Left colon (tissue), 2 donors: ENCODE data around the gene APH1A. TPM values are rescaled to one million over a fixed set of nuclear protein-coding genes. Genes with fewer than 3 reads are reported as not detected.
A peak's percentile ranks its signal among the peaks of the same experiment; 100 is the strongest.
"Not testable (repeated sequence)": the region's sequence is repeated elsewhere in the genome, so short reads cannot be mapped to it uniquely, and the experiment has no call there.

Experiments used
- ATAC-seq: fragments of 200-7000 bp; cut with Tn5 transposase; one replicate; pipeline ENCODE4 v1.9.1; 2020; ENCODE audit warnings: mild to moderate bottlenecking, moderate library complexity
- DNase-seq, 2 donors: peaks; one replicate each; pipeline ENCODE4 v3.0.0-alpha.2; 2020
- intact Hi-C, 2 donors: fragments of 100-400 bp; cut with DNase I in 1 of 2; cut with micrococcal nuclease in 1 of 2; formaldehyde crosslinking; loops; one replicate each; pipeline versions ENCODE4 v1.11.2 to v1.14.0; 2022; cut with DNase I, micrococcal nuclease
- total RNA-seq, 2 donors: library from RNA; stranded (reverse); fragmentation: NEBNext Ultra II Directional; extraction: Animal tissue kit (Norgen Biotek cat#: 25700); gene quantifications; one replicate each; pipeline ENCODE4 v1.2.1, GENCODE V29; 2021
- donor health status: DM: no; HTN: no; CAD: no.
- donor health status: DM: yes; HTN: yes; CAD: no.

APH1A gene
- total RNA-seq, 2 donors from 2014 or later = 194 to 199 TPM

DNA sequence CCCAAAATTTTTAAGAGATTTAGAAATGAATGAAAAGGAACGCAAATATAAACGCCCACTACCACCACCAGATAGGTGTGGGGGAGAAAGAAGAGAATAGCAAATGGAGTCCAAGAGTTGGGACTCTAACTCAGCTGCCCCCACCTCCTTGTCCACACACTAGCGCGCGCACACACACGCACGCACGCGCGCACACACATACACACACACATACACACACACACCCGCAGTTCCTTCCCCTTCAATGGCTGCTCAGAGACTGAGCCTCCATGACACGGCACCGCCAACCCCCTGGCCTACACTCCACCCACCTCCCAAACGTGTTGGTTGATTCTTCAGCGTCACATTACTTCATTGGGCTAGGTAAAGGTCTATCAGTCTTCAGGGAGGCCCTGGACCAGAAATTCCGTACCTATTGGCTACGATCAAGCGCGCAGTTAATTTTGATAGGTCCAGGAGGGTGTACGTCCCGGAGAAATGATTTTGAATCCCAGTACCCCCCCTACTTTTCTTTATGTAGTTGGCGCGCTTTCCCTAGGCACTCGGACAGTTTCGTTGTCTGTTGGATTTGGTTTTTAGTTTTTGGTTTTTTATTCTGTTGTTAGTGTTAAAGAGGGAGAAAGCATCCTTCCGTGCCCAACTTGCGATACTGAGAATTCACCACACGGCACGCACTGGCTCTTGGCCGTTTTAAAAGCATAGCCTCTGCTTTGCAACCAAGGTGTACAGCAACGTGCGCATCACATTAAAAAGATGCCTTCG, 32.8 kb downstream of the APH1A start, which contains the start of gene ANP32E:
Gene ANP32E, minus strand, starts transcription at position 261 of the 762 bp plus-strand sequence. CDS start 326 bp downstream, outside the sequence.
- intact Hi-C loops = no loop called here
- ATAC-seq = peak; percentile 94
- DNase-seq = peak; percentile 92 to 97

DNA sequence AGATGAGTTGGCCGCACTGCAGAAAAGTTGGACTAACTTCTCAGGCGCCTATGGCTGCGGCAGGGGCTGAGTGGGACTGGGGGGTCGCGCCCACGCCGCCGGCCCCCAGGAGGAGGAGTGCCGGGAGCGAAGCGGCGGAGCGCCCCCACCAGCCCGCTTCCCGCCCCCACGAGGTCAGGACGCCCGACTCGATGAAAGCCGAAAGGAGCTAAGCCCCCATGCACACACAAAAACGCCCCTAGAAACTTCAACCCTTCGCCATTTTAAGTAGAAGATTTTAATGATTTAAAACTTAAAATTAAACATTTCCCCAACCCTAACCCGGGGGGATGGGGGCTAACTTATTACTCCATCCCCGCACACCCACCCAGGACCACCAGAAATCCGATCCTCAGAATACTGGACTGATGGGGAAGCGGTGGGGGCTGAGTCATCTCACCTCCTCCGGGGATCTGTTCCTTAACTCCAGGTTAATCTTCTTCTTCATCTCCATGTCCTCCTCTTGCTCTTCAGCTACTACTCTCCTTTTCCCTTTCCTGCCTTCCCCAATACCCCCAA, 33.4 kb downstream of the APH1A start:
- ATAC-seq (peak; percentile 12), DNase-seq (peak in 1 of 2 donors; percentile 43)
- intact Hi-C loops = no loop called here

DNA sequence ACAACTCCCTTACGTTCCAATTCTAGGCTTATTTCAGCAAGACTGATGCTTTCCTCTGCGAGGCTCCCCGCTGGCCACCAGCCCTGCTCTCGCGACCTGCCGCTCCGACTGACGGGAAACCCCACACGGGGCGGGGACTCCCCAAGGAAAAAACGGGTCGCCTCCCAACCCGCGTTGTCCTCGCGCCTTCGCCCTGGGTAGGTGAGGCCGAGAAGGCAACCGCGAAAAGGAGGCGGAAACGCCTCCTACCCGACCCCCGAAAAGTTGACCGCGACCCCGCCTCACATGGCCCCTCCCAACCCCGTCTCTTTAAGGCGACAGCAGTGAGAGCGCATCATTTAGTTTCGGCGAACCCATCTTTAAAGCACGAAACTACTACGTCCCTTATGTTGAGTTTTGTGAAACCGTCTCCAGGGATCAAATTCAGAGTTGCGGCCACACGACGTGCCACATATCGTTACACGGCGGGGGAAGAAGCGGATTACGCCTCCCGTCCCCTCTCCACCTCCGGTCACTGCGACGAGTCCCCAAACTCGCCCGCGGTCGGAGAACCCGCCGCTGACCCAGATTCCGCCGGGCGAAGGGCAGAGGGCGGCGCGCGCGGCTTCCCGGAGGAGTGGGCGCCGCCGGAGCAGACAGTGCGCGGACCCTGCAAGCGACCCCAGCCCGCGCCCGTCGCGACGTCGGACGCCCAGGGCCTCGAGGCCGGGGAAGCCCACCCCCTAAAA, 34.1 kb downstream of the APH1A start:
- intact Hi-C loops = no loop called here
- ATAC-seq (peak; percentile 38), DNase-seq (peak; percentile 84 to 85)

DNA sequence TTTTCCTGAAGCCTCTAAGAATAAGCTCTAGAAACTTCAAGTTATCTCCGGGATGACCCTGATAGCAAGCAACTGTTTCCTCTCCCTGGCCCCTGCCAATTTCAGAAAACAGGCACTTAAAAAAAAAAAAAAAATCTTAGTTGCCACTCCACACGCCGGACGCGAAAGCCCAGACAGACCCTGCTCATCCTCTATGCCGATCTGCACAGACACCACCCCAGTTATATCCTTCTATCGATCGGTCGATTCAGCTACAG, 34.6 kb downstream of the APH1A start:
- intact Hi-C loops = no loop called here

DNA sequence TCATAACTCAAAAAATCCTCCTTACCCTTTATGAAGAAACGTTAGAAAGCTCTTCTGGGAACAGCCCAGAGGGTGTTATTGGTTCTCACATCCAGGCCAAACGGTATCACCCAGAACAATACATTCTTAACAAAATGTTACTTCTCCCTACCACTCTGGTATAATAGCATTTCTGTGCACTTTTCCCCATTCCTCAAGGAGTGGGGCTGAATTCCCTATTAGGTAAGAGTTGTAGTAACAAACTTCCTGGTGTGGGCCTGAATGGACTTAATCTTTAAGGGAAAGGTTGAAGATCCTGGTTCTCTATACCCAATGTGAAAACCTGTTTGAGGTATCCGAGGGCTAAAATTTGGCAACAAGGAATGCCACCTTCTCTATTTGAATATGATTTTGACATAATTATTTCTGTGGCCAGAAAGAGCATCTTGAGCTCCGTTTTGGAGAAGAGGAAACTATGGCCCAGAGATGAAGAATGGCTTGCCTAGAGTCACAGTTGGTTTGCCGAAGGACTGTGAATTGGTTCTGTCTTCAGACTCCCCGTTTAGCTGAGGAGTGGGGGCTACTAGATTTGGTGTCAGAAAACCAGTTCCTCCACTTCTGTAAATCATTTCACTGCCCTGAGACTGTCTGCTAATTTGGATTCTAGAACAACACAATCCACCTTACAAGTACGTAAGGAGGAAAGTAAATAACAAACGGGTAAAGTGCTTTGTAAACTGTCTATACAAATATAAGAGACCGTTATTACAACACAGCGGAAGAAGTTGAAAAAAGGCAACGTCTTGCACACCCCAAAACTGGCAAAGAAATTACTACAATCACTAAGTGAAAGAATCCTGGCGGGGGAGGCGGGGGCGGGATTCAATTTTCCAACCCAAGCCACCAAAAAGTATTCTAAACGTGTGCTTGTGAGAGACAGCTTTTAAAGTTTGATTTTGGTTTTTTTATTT, 35.2 kb downstream of the APH1A start:
- peak; percentile 22 for ATAC-seq
- DNase-seq = no peak
- intact Hi-C loops = no loop called here

More for the DNA sequence above, 34.6 kb downstream of the APH1A start:
- DNase-seq (no peak), ATAC-seq (no peak)

DNA sequence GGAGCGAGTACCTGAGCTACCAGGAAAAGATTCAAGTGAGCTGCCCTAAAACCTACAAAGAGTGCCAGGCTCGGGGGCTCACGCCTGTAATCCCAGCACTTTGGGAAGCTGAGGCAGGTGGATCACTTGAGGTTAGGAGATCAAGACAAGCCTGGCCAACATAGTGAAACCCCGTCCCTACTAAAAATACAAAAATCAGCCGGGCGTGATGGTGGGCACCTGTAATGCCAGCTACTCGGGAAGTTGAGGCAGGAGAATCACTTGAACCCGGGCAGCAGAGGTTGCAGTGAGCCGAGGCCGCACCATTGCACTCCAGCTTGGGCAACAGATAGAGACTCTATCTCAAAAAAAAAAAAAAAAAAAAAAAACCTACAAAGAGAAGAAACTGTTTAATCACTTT, 35.9 kb downstream of the APH1A start:
- ATAC-seq, intact Hi-C loops, DNase-seq: not testable (repeated sequence)

DNA sequence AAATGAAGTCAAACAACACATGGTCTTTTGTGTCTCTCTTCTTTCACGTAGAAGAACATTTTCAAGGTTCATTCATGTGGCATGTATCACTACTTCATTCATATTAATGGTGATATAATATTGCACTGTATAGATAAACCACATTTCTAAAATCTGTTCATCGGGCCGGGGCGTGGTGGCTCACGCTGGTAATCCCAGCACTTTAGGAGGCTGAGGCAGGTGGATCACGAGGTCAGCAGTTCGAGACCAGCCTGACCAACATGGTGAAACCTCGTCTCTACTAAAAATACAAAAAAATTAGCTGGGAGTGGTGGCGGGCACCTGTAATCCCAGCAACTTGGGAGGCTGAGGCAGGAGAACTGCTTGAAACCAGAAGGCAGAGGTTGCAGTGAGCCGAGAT, 40.6 kb downstream of the APH1A start:
- ATAC-seq, intact Hi-C loops, DNase-seq: not testable (repeated sequence)

DNA sequence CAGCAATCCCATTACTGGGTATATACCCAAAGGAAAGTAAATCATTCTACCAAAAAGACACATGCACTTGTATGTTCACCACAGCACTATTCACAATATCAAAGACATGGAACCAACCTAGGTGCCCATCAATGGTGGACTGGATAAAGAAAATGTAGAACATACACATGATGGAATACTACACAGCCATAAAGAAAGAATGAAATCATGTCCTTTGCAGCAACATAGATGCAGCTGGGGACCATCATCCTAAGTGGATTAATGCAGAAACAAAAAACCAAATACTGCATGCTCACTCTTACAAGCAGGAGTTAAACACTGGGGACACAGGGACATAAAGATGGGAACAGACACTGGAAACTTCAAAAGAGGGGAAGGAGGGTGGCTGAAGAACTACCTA, 41.6 kb downstream of the APH1A start:
- intact Hi-C loops = no loop called here
- DNase-seq = no peak
- no peak for ATAC-seq

DNA sequence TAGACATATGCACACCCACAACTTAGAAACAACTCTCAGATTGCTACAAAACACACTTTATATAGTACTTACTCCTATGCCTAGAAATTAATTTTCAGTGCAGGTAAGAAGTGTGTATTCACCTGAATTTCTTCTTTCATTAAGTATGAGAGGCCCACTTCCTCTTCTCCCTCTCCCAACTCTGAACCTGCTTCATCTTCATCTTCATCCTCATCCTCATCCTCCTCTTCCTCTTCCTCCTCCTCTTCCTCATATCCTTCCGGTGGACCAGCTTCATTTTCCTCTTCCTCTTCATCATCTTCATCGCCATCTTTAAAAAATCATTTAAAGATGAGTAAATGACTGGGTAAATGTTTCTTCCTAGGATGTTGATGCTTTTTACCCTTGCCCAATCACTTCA, 42.3 kb downstream of the APH1A start:
- no peak for ATAC-seq
- no peak for DNase-seq
- intact Hi-C loops = no loop called here

DNA sequence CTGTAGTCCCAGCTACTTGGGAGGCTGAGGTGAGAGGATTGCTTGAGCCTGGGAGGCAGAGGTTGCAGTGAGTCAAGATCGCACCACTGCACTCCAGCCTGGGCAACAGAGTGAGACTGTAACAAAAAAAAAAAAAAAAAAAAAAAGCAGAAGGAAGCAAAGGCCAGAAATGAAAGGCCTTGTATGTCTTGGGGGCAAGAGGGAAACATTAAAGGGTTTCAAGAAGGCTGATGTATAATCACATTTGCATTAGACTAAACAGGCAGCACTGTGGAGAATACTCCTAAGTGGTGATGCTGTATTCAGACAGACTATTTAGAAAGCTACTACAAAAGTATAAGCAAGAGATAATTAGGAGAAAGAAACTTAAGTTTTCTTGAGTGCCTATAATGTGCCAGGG, 43.3 kb downstream of the APH1A start:
- intact Hi-C loops = no loop called here
- DNase-seq (no peak), ATAC-seq (no peak)

DNA sequence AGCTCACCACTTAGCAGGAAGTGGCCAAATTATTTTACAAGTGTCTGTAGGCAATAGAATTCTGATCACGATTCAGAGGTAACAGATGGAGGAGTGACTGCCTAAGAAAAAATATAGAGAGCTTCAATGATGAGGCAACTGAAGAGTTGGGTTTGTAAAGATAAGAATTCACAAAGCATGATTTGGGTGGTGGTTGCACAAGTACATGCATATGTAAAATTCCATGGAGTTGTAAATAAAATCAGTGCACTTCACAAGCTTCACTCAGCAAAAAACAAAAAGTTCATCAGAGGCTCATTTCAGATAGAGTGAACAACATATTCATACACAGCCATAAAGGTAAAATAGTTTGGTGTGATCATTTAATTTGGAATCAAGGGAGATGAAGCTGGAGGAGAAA, 43.8 kb downstream of the APH1A start:
- ATAC-seq = no peak
- intact Hi-C loops = no loop called here
- DNase-seq = no peak

DNA sequence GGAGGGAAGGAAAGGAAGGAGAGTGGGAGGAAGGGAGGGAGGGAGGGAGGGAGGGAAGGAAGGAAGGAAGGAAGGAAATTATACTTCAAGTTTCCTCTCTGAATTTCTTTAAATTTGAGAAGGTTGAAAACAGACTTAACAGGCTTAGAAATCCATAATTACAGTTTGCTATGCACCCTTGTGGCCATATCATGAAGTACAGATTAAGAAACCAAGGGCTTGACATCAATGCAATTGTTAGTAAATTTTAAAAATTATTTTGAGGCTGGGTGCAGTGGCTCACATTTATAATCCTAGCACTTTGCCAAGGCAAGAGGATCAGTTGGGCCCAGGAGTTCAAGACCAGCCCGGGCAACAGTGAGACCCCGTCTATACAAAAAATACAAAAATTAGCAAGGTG, 47.3 kb downstream of the APH1A start:
- ATAC-seq (peak; percentile 44), DNase-seq (no peak)
- intact Hi-C loops = no loop called here

DNA sequence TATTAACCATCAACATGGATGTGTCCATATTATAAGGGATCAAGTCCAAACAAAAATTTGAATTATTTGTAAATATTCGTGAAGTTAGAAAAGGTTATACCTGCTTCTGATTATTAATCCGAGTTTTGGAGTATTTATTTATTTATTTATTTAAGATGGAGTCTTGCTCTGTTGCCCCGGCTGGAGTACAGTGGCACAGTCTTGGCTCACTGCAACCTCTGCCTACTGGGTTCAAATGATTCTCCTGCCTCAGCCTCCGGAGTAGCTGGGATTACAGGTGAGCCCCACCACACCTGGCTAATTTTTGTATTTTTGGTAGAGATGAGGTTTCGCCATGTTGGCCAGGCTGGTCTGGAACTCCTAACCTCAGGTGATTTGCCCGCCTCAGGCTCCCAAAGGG, 53.0 kb downstream of the APH1A start:
- intact Hi-C loops, ATAC-seq, DNase-seq: not testable (repeated sequence)

Other genes starting within 250 kb of the APH1A start
- 10 to 100 TPM; 27.3 to 32.0 TPM for gene VPS45, start 201.2 kb downstream of the APH1A start, total RNA-seq
- gene PLEKHO1, start 119.1 kb downstream of the APH1A start, total RNA-seq = 10 to 100 TPM in 1 of 2 donors, 1 to 10 TPM in 1; 4.8 to 43.0 TPM
- gene ANP32E, start 32.9 kb downstream of the APH1A start, total RNA-seq = 10 to 100 TPM; 10.5 to 13.6 TPM
- under 1 TPM; 0.28 to 0.34 TPM for gene CA14, start 11.2 kb downstream of the APH1A start, total RNA-seq
- gene C1orf54, start 3.8 kb upstream of the APH1A start, total RNA-seq = 10 to 100 TPM in 1 of 2 donors, 1 to 10 TPM in 1; 4.5 to 11.5 TPM
- 1 to 10 TPM in 1 of 2 donors, under 1 TPM in 1; 0.95 to 1.3 TPM for gene CIART, start 13.5 kb upstream of the APH1A start, total RNA-seq
- gene MRPS21, start 24.8 kb upstream of the APH1A start, total RNA-seq = 10 to 100 TPM; 36.2 to 44.3 TPM
- 10 to 100 TPM; 45.4 to 47.1 TPM for gene PRPF3, start 52.5 kb upstream of the APH1A start, total RNA-seq
- gene RPRD2, start 95.1 kb upstream of the APH1A start, total RNA-seq = 10 to 100 TPM; 25.4 to 28.1 TPM
- 10 to 100 TPM; 15.6 to 22.0 TPM for gene TARS2, start 218.4 kb upstream of the APH1A start, total RNA-seq
- gene ECM1, start 239.1 kb upstream of the APH1A start, total RNA-seq = 1 to 10 TPM; 6.3 to 9.1 TPM
- gene FALEC, start 246.7 kb upstream of the APH1A start, total RNA-seq = not detected